Activated CD4-positive, CD25-positive, alpha-beta regulatory T cell (primary cell): ENCODE measurements around the gene FAT1.
"Not testable (repeated sequence)": the region's sequence is repeated elsewhere in the genome, so short reads cannot be mapped to it uniquely, and the experiment has no call there.

ENCODE experiments used
- DNase-seq, 4 experiments: peaks; one replicate each; lab custom pipeline; 2025; lab: John Stamatoyannopoulos, UW

The FAT1 gene

DNA sequence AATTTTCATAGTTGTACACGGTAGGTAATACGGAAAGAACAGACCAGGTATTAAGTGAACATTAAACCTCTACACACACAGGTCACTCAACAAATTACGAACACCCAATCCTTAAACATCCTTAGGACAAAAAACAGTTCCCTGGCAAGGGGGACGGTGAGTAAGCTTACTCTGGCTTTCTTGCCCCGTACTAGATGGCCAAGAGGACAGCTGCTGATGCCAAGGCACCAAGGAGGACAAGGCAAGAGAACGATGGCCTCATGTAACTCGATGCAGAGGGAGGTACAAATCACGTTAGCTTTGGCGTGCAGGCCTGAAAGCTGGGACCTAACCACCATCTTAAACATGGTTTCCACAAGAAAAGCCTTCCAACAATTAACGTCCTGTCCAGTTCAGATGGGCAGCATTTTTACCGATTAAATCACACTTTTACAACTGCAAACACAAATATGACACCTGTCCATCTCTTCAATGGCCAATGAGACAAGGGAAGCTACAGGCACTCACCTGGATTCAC, 23.7 kb downstream of the FAT1 start:
- no peak for DNase-seq

DNA sequence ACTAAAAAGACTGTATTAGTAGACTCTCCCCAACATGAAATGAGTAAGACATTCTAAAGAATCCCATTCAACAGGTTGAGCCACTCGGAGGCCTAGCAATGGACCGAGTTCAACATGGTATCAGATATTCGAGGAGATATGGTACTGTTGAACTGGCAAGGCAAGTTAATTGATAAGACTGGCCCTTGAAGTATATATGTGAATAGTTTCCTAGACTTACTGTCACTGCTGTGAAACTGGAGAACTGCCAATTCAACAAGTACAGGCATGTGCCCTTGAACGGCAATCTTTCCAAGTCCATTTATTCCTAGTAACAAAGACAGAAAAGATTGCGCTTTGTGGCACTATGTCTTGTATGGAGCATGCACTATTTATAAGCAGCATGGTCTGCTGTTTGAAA, 24.4 kb downstream of the FAT1 start:
- no peak for DNase-seq

DNA sequence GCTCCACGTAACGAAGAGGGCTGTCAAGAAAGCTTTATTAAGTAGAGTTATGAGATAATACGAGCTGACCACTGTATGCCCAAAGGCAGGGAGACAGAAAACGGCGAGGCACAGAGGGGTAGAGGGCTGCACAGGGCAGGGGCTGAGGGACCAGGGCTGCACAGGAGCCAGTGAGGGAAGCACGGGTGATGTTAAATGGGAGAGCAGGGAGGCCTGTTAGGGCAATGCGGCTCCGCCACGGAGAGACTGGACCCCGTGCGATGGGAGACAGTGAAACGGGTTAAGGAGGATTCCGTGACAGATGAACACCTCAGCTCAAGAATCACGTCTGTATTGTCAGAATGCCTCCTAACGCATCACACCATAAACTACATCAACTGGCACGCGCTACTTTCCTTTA, 25.1 kb downstream of the FAT1 start:
- DNase-seq = no peak

DNA sequence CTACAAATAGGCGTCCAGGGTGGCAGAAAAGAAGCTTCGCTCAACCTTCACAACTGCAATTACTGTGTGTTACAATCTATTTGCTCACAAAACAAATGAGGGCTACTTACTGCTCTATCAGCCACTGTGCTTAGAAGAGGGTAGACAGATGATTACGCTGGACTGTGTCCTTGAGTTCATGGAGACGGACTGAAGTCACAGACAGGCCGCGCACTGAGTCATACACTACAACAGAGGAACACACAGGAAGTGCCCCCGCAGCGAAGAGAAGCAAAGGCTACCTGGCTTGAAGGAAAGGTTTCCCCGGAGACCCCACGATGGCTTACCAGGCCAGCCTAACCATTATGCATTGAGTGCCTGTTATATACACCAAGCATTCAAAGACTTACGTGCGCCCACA, 25.6 kb downstream of the FAT1 start:
- DNase-seq = no peak

DNA sequence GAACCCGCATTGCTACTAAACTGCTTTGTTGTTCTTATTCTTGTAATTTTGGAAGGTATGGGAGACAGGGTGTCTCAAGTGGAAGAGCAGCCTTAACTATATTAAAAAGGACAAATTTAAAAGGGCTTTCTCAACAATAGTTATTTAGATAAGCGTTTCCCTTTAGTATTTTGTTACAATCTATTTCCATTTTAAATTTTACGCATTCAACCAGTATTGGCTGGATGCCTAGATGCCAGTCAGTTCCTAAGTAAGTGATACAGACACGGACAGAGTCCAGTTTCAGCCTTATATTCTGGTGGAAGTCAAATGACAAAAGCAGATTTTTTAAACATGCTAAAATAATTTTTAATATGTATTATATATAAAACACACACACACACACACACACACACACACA, 28.3 kb downstream of the FAT1 start:
- no peak for DNase-seq

DNA sequence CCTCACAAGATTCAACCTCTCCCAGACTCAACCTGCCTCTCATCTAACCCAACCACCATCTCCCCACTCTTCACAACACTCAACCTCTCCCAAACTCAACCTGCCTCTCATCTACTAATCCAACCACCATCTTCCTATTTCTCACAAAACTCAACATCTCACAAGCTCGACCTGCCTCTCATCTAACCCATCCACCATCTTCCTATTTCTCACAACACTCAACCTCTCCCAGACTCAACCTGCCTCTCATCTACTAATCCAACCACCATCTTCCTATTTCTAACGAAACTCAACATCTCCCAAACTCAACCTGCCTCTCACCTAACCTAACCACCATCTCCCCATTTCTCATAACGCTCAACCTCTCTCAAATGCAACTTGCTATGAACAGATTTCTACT, 29.8 kb downstream of the FAT1 start:
- no peak for DNase-seq

DNA sequence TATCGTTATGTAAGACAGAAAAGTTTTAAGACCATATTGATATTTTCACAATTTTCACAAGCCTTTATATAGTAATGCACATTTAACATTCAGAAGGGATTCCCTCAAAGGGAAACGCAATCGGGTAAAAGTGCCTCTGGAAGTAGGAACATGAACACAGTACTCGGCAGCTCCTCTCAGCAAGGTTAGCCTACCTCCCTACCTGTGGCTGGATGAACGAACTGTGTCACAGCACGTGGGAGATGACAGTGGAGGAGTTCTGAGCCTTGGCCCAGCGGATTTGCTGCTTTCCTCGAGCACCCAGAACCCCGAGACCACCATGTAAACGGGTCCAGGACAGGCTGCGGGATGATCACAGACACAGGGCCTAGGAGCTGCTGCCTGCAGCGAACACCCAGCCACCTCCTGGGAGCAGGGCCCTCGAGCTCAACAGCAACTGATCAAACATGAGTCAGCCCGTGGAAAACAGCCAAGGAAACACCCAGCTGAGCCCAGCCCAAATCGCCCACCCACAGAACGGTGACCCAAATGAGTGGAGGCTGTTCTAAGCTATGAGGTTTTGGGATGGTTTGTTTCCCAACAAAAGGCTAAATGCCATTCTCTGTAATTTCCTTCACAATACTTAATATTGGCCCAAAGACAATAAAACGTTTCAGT, 30.4 kb downstream of the FAT1 start:
- no peak for DNase-seq

DNA sequence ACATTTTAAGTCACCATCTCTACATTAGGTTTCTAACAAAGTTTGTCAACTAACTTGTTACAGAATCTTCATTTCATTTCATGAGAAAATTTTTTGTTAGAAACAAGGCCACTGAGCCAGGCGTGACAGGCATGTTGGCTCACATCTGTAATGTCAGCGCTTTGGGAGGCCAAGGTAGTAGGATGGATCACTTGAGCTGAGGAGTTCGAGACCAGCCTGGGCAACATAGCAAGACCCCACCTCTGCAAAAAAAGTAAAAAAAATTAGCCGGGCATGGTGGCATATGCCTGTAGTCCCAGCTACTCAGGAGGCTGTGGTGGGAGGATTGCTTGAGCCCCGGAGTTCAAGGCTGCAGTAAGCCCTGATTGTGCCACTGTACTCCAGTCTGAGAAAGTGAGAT, 32.3 kb downstream of the FAT1 start:
- no peak for DNase-seq

DNA sequence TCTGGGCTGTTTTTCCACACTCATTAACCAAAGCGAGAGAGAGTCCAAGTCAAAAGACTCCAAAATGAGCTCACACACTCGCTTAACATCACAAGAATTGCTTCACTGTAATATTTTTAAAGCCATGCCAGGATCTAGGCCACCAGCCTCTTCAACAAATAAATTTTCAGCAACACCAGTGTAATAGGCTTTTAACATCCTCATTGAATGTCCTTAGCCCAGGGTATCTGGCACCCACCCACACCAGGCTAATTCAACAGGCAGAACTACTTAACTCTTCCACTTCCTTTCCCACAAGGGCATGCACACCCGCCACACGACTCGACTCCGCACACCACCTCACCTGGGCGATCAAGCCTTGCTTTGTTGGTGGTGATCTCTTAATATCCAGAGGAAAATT, 34.2 kb downstream of the FAT1 start:
- no peak for DNase-seq

DNA sequence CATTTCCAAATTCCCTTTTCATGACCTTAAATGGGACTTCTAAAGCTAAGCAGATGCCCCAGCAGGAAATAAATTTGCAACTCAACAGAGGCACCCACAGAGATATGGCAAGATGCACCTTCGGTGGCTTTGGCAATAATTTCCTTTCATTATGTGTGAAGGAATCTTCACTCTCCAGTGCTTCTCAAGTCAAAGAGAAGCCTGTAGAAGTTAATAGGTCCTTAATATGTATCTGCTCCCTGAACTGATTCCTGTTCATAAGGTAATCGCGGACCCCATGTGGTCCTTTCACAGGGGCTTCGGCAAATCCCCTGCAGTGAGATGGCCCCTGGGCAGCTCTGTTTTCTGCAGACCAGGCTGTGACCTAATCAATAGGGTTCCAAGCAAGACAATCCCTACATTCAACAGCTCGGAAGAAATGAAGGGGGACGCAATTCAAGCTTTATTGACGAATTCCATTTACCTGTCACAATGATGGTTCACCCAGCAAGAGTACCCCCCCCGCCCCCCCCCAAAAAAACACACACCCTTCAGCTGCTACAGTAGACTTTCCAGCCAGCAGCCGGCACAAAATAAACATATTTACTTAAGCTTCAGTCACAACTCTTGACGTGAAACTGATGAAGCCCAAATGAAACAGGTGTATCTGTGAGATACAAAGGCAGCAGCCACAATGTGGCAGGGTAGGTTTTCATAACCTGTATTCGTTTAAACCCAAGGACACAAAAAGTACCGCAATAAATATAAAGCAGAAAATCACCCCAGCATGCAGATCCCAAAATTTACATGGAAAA, 35.3 kb downstream of the FAT1 start:
- DNase-seq = no peak

DNA sequence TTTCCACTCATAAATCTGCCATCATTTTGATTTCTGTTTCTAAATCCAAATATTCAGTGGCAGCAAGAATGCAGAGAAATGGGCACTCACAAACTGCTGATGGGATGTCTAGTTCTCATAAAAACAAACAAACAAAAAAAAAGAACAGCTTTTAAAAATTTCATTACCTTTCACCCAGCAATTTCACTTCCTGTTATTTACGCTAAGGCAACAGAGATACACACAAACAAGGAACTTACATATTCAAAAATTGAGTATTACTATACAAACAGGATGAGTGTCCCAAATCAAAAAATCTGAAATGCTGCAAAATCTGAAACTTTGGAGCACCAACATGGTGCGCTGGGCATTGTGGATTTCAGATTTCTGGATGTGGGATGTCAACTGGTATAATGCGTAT, 36.4 kb downstream of the FAT1 start:
- no peak for DNase-seq

DNA sequence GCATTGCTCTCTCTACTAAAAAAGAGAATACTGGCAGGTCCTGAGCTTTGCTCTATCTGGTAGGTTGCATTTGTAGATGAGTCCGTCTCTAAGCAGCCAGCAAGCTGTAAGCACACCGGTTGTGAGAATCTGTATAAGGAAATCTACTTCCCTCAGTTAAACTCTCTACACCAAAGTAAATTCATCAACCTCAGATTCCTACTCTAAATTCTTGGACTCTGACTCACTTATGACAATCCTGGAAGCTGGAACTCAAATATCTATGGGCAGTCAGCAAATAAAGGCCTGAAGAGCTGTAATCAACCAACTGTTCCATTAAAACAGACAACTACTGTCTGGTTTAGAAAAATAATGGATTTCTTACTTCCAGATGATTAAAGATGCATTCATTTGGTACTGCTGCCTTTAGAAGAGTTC, 37.9 kb downstream of the FAT1 start:
- DNase-seq = no peak

DNA sequence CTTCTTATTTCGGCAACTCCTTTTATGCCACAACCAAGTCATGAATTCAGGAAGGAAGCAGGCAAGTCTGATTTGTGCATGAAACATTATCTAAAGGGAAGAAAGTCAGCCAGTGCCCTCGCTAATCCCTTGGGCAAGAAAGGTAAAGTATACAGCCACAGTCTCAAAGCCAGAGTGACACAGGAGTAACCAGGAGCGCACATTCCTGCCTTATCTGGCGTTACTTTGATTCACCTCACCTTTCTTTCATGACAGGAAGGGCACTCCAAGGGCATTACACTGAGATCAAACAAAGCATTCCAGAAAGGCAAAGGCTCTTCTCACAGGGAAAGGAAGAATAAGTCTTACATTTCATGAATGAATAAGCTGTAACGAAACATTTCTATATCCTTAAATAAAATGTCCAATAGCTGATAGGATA, 38.8 kb downstream of the FAT1 start:
- DNase-seq = no peak

DNA sequence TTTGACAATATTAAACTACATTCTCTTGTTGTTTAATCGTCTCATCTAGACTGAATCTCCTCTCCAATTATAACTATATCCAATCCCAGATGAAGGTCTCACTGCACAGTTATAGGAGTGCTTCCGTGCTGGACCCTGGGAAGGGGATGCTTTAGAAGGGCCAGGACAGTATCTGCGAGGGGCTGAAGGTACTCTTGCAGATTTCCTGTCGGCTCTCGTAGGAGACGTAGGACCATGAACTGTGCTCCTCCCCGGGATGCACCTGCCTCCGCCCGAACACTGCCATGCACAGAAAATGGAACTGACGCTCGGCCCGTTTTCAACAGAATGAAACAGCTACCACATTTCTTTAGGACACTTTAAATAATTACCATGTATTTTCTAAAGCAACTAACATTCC, 39.4 kb downstream of the FAT1 start:
- no peak for DNase-seq

DNA sequence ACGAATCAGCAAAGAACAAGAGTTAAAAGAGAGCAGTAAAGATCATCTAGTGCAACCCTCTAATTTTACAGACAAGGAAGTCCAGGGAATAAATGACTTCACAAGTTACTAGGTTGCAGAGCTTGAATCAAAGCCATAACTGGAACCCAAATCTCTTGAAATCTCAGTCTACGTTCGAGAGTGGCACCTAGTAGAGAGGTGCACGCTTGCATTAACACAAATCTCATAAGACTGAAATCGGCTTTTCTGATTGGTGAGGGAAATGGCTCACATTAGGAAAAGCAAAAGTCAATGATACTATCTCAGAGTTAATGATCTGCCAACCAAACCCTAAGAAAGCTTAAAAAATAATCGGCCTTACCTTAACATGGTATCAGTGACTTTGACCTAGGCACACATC, 43.0 kb downstream of the FAT1 start:
- DNase-seq = no peak

DNA sequence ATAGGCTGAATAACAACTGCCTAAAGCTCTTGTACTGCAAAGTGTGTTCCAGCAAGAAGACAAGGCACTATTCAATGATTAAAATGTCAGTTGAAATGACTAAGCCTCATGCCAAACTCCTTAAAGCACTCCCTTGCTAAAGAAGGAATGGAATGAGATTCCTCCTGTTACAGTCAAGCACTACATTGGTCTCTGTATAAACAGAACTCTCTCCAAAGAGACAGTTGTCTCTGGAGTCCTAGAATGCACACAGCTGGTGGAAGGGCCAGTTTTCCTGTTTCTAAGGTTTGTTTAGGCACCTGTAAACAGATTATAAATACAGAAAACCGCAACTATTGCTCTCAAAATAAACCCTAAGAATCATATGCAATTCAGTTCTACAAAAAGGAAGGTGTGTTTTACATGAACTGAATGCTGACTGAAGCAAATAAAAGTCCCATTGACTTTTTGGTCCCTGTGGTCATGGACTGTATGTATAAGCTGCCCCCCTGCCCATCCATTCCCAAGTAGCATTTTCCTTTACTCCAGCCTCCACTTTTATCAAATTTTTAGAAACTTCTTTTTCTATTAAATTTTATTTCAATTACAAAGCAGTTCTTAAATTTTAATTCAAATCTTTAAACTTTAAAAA, 47.0 kb downstream of the FAT1 start:
- DNase-seq = no peak

DNA sequence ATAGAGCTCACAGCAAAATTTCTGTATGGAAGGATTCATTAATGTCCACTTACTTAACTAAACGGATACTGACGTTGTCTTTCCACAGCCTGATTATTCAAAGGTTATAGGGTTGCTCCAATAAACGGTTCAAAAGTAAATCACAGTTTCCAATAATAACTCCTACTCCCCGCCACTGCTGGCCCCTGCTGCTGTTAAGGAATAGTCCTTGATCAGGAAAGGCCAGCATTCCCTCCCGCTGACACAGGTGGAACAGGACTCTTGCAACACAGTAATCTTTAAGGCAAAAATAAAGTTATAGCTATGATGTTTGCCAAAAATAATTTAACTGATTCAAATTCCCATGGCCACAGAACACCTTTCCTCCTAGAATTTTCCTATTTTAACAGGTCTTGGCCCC, 53.9 kb downstream of the FAT1 start:
- no peak for DNase-seq

DNA sequence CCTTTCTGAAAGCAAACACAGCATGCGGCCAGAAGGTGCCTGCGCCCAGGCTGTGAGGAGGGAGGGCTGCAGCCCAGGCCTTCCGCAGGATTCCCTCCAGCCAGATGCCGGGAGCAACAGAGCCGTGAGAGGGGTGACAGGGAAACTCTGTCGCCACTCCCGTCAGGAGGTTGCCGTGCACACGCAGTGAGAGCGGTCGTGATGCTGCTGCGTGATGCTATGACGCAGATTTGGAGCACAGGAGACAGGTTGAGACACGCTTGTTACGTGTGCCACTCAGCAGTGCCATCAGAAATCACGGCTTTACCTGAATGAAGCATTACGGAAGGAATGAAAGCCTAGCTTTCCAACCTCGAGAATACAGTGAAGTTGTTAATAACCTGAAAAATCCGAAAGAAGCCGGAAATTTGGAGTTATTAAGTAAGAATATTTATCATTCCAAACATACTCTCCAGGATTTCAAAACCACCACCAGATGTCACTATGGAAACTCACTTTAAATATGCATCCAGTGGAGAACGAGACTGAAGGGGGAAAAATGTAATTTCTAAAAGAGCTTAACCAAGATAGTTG, 54.4 kb downstream of the FAT1 start:
- DNase-seq = no peak

DNA sequence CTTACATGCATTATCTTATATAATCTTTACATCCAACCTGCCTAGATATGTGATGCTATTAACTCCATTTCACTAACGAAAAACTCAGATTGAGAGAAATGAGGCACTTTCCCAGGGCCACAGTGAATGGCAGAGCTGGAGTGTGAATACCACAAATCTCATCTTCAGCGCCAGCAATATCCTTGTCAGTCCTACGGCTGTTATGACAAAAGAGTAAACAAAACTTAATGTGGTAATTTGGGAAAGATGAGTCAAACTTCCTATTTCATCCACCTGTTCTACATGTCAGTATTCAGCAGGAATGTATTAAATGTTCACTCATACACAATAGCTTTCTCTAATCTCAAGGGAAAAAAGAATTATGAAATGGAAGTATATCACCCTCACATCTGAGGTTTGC, 56.9 kb downstream of the FAT1 start:
- DNase-seq = no peak

DNA sequence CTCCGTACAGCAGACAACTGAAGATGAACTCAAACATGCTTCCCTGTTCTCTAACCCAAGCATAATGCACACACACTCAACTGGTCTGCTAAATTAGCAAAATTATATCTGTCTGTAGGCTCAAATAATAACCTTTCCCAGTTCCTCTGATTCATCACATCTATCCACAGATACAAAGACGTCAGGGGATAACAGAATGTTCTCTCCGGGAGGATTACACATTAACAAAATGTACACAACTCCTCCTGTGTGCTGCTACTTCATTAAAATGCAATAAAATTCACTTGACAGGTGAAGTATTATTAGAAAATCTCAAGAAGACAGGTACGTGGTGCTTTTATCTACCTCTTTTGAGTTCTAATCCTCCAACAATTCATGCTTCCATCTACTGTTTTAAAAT, 57.4 kb downstream of the FAT1 start:
- no peak for DNase-seq

DNA sequence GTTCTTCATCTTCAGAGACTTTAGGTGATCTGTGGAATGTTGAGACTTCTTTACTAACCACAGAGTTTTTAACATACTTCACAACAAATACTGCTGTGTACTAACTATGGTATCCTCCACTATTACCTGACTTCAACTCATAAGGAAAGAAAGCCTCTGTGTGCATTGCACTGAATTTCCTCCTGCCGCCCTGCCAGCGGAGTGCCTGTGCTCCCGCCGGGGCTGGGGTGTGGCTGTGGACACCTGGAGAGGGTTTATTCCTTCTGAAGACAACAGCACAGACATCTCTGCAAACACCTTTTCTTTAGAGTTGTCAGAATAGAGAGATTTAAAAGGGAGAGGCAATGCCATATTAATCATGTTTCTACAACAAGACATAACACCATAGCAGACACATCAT, 63.3 kb downstream of the FAT1 start:
- no peak for DNase-seq

DNA sequence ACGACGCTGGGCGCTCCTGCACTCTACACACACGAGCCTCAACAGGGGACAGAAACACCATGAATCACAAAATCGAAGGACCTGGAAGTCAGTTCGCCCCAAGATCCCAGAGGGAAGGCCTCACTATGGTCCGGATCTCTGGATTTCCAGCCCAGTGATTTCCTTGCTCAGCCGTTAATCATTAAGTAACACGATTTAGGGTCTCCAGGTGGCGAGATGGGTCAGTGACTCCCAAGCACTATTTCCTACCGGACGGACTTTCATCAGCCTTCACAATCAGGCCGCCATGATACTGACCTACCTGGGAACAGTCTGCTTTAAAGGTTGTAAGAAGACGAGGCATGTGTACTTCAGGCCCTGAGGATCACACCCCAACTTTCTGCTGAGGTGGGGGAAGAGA, 63.7 kb downstream of the FAT1 start:
- DNase-seq = no peak

DNA sequence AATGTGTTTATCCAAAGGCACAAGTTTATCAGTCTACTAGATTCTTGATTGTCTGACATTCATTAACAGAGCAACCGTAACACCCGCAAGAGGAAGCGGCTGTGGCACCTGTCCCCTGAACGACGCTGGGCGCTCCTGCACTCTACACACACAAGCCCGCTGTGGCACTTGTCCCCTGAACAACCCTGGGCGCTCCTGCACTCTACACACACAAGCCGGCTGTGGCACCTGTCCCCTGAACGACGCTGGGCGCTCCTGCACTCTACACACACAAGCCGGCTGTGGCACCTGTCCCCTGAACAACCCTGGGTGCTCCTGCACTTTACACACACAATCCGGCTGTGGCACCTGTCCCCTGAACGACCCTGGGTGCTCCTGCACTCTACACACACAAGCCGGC, 64.2 kb downstream of the FAT1 start:
- not testable (repeated sequence) for DNase-seq
